Endothelial cell of umbilical vein (primary cell): ENCODE measurements around the gene TMEM131. TPM values are rescaled to one million over a fixed set of nuclear protein-coding genes. Genes with fewer than 3 reads are reported as not detected.

Source experiments
- BruUV-seq: library from RNA; stranded (reverse); fragments of 400-500 nt; replicated peaks from 2 replicates; lab custom pipeline; 2021; lab: Mats Ljungman, UMichigan
- CTCF ChIA-PET: fragments of 300-600, 350-600 bp; sonication (Branson Sonifier 250); formaldehyde crosslinking; loops from one replicate; lab custom pipeline; 2021; ENCODE audit warnings: antibody characterized with exemption, inconsistent platforms; lab: Charles Lee
- POLR2A ChIA-PET: fragments of 300-600, 350-600 bp; sonication (Branson Sonifier 250); formaldehyde crosslinking; loops from one replicate; lab custom pipeline; 2021; ENCODE audit warnings: antibody characterized with exemption, inconsistent platforms; lab: Charles Lee
- DNase-seq: peaks from one replicate; pipeline ENCODE4 v3.0.0-alpha.2; 2011; ENCODE audit warnings: low read depth, low spot score
- FAIRE-seq: peaks from 2 replicates; lab custom pipeline; 2011; peaks lifted over from hg19 to GRCh38; lab: Jason Lieb, UNC
- H2AFZ ChIP-seq: 2 replicates; pipeline ENCODE4 v1.6.0; 2012; ENCODE audit warnings: low read depth, low read length, control low read depth, inconsistent platforms
- H3K27ac ChIP-seq: 2 replicates; pipeline ENCODE4 v1.5.1; 2011; ENCODE audit warnings: low read depth, mild to moderate bottlenecking, control low read depth, low read length, moderate library complexity; ENCODE audit not compliant: insufficient read depth
- H3K27me3 ChIP-seq, 2 experiments: 2 replicates each; pipeline versions ENCODE4 v1.6.0 to v1.6.1; 2011; ENCODE audit warnings: low read length in 2 of 2, mixed read lengths in 1 of 2; ENCODE audit not compliant: control insufficient read depth in 2 of 2, insufficient read depth in 2 of 2
- H3K36me3 ChIP-seq, 2 experiments: 2 replicates in 1 of 2; 3 replicates in 1 of 2; pipeline ENCODE4 v1.5.1; 2011; ENCODE audit warnings: low read length in 2 of 2, mild to moderate bottlenecking in 1 of 2, moderate library complexity in 1 of 2; ENCODE audit not compliant: control insufficient read depth in 2 of 2, insufficient read depth in 2 of 2; ENCODE audit errors: extremely low read depth in 1 of 2
- H3K4me1 ChIP-seq: 3 replicates; pipeline ENCODE4 v1.5.1; 2011; ENCODE audit warnings: mild to moderate bottlenecking, low read length; ENCODE audit not compliant: control insufficient read depth, insufficient read depth; ENCODE audit errors: extremely low read depth
- H3K4me2 ChIP-seq: 2 replicates; pipeline ENCODE4 v1.6.1; 2011; ENCODE audit warnings: low read length, control low read depth, mixed read lengths; ENCODE audit not compliant: insufficient read depth
- H3K4me3 ChIP-seq, 3 experiments: fragments of 200-600 bp in 1 of 3; sonication (generic), shearing (Covaris generic) in 1 of 3; replicated peaks in 1 of 3; 2 replicates each; pipeline ENCODE4 v1.5.1; 2011 to 2016; ENCODE audit warnings: control low read depth in 3 of 3, low read length in 3 of 3, mild to moderate bottlenecking in 2 of 3, inconsistent platforms in 1 of 3, low read depth in 1 of 3, moderate library complexity in 1 of 3; ENCODE audit not compliant: insufficient read depth in 1 of 3
- H3K79me2 ChIP-seq: 2 replicates; pipeline ENCODE4 v1.6.0; 2012; ENCODE audit warnings: low read length, inconsistent platforms; ENCODE audit not compliant: control insufficient read depth, insufficient read depth
- H3K9ac ChIP-seq: replicated peaks from 2 replicates; pipeline ENCODE3; 2011; ENCODE audit warnings: low read length, control low read depth; ENCODE audit not compliant: insufficient read depth; ENCODE audit errors: extremely low read depth
- H3K9me1 ChIP-seq: replicated peaks from 3 replicates; pipeline ENCODE4 v1.6.0; 2011; ENCODE audit warnings: mild to moderate bottlenecking, low read length; ENCODE audit not compliant: control insufficient read depth, insufficient read depth; ENCODE audit errors: extremely low read depth
- H3K9me3 ChIP-seq: replicated peaks from 2 replicates; pipeline ENCODE4 v1.5.1; 2012; ENCODE audit warnings: low read length, inconsistent platforms; ENCODE audit not compliant: control insufficient read depth, insufficient read depth
- H4K20me1 ChIP-seq: replicated peaks from 2 replicates; pipeline ENCODE3; 2011; ENCODE audit warnings: mild to moderate bottlenecking, low read length; ENCODE audit not compliant: control insufficient read depth, insufficient read depth; ENCODE audit errors: extremely low read depth
- EZH2 ChIP-seq: IDR thresholded peaks from 2 replicates; pipeline ENCODE4 v1.6.1; 2012; ENCODE audit warnings: borderline replicate concordance, low read depth, mild to moderate bottlenecking, moderate library complexity, low read length, inconsistent platforms; ENCODE audit not compliant: severe bottlenecking
- FOS ChIP-seq: IDR thresholded peaks from 2 replicates; pipeline ENCODE4 v1.6.1; 2011; ENCODE audit warnings: mild to moderate bottlenecking, low read length, moderate library complexity, borderline replicate concordance; ENCODE audit not compliant: insufficient read depth
- GATA2 ChIP-seq: IDR thresholded peaks from 2 replicates; pipeline ENCODE4 v1.7.0; 2011; ENCODE audit warnings: low read depth, mild to moderate bottlenecking, moderate library complexity, mixed read lengths, low read length; ENCODE audit not compliant: insufficient read length, insufficient read depth
- JUN ChIP-seq: IDR thresholded peaks from 2 replicates; pipeline ENCODE4 v1.6.1; 2011; ENCODE audit warnings: borderline replicate concordance, low read depth; ENCODE audit not compliant: insufficient read length, insufficient read depth
- MYC ChIP-seq: IDR thresholded peaks from one replicate; pipeline ENCODE4 v1.6.1; 2011; ENCODE audit warnings: mild to moderate bottlenecking, low read depth, low read length
- POLR2A ChIP-seq: IDR thresholded peaks from 2 replicates; pipeline ENCODE4 v1.6.1; 2012; ENCODE audit warnings: low read depth, mild to moderate bottlenecking, control low read depth, low read length
- POLR2AphosphoS5 ChIP-seq: IDR thresholded peaks from 2 replicates; pipeline ENCODE4 v1.6.1; 2012; ENCODE audit warnings: low read depth, mild to moderate bottlenecking, control low read depth, low read length, moderate library complexity; ENCODE audit not compliant: insufficient read depth
- dilution Hi-C: fragments of 300-500 bp; cut with MboI; formaldehyde crosslinking; loops from one replicate; pipeline ENCODE4 v1.15.0; 2019; ENCODE audit warnings: low sequenced_read_pairs; ENCODE audit not compliant: extremely low pct_ligation_motif_present
- intact Hi-C: fragments of 100-400 bp; cut with micrococcal nuclease; formaldehyde crosslinking; loops from one replicate; pipeline ENCODE4 v1.10.0; 2022
- polyA plus RNA-seq, 4 experiments: library from polyadenylated mRNA; depleted of rRNA in 3 of 4; stranded (reverse) in 3 of 4; unstranded in 1 of 4; fragments of >200 nt; gene quantifications; 2 replicates each; pipeline versions ENCODE4 v1.2.1 to v1.2.3, GENCODE V29; 2011 to 2012; ENCODE audit warnings: missing spikeins in 1 of 4
- total RNA-seq: library from RNA; stranded (reverse); gene quantifications from 2 replicates; pipeline ENCODE4 v1.2.3, GENCODE V29; 2021
- TF ChIP-seq, protein P1 (sequence below), 2 donors: IDR thresholded peaks; 1 replicate in 1 of 2; 2 replicates in 1 of 2; pipeline ENCODE4 v1.5.1; 2011; ENCODE audit warnings: low read length in 2 of 2, mild to moderate bottlenecking in 2 of 2, moderate library complexity in 2 of 2, control low read depth in 1 of 2, inconsistent platforms in 1 of 2, low read depth in 1 of 2; ENCODE audit not compliant: insufficient read depth in 1 of 2; ENCODE audit errors: extremely low read depth in 1 of 2
- TF ChIP-seq, protein P2 (sequence below): IDR thresholded peaks from 2 replicates; pipeline ENCODE4 v1.6.1; 2011; ENCODE audit not compliant: insufficient read depth, insufficient read length

Gene TMEM131
- total and polyA plus RNA-seq, 2 donors (not counting 3 experiments of a cell fraction or from before 2014, with no cell fraction given): 12.2 to 28.6 TPM

DNA sequence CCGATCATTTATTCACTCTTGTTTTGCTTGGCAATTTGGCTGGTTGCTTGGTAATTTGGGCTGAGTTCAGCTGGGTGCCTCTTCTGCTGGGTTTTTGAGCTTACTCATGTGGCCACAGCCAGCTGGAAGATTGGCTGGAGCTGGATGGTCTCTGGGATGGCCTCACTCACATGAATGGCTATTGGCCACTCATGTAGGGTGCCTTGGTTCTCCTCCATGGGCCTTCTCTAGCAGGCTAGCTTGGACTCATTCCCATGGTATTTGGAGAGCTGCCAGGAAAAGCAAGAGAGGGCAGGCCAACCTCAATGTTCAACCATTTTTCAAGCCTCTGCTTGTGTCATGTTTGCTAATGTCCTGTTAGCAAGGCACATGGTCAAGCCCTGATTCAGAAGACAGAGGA, 265.5 kb downstream of the TMEM131 start:
- BruUV-seq: no TSS peak
- no peaks in the 10 kb centered on the region for H3K36me3 ChIP-seq
- no peaks in the 10 kb centered on the region for H3K79me2 ChIP-seq
- no peak overlapping the region for H3K4me2 ChIP-seq
- no peaks in the 10 kb centered on the region for H3K27me3 ChIP-seq
- H3K9me1 ChIP-seq: no peaks in the 10 kb centered on the region
- H3K4me3 ChIP-seq: no peak overlapping the region
- ChIA-PET POLR2A (no interaction called here), CTCF (interaction anchor here (0.6 to 3.2 kb wide), 6 partner anchors 10 to 654 kb away, joined by 3 to 14 read pairs (median 3); no protein-coding TSS in a partner anchor)
- no peaks in the 10 kb centered on the region for H3K4me1 ChIP-seq
- no peak for FAIRE-seq
- H3K9ac ChIP-seq: no peak overlapping the region
- no peak overlapping the region for H2AFZ ChIP-seq
- no peak for TF ChIP-seq FOS
- no peak for TF ChIP-seq POLR2AphosphoS5
- TF ChIP-seq, protein P1, sequence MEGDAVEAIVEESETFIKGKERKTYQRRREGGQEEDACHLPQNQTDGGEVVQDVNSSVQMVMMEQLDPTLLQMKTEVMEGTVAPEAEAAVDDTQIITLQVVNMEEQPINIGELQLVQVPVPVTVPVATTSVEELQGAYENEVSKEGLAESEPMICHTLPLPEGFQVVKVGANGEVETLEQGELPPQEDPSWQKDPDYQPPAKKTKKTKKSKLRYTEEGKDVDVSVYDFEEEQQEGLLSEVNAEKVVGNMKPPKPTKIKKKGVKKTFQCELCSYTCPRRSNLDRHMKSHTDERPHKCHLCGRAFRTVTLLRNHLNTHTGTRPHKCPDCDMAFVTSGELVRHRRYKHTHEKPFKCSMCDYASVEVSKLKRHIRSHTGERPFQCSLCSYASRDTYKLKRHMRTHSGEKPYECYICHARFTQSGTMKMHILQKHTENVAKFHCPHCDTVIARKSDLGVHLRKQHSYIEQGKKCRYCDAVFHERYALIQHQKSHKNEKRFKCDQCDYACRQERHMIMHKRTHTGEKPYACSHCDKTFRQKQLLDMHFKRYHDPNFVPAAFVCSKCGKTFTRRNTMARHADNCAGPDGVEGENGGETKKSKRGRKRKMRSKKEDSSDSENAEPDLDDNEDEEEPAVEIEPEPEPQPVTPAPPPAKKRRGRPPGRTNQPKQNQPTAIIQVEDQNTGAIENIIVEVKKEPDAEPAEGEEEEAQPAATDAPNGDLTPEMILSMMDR (IDR thresholded peaks at IDR 0.05; ENCODE audit: extremely low read depth in 1 of 2, insufficient read depth in 1 of 2, low read depth in 1 of 2, low read length in 2 of 2): no peak
- TF ChIP-seq, protein P2, sequence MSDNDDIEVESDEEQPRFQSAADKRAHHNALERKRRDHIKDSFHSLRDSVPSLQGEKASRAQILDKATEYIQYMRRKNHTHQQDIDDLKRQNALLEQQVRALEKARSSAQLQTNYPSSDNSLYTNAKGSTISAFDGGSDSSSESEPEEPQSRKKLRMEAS: no peak
- TF ChIP-seq GATA2: no peak
- TF ChIP-seq MYC: no peak
- no peak for TF ChIP-seq EZH2
- TF ChIP-seq JUN: no peak
- no peak for TF ChIP-seq POLR2A
- no peak overlapping the region for H3K27ac ChIP-seq
- no peak for DNase-seq
- no peaks in the 10 kb centered on the region for H4K20me1 ChIP-seq
- dilution Hi-C loops: no loop called here
- intact Hi-C loops: no loop called here
- no peaks in the 10 kb centered on the region for H3K9me3 ChIP-seq
